Nephron (organoid): ENCODE data around the gene SEMA5A.

Experiments used
- H3K27ac Mint-ChIP-seq, 3 experiments: 2 replicates each; pipeline ENCODE4 v1.8.0; 2020; ENCODE audit warnings: mixed read lengths in 3 of 3, mild to moderate bottlenecking in 2 of 3, moderate library complexity in 1 of 3
- H3K27me3 Mint-ChIP-seq: 2 replicates; pipeline ENCODE4 v1.8.0; 2021; ENCODE audit warnings: low read depth, mild to moderate bottlenecking, moderate library complexity, mixed read lengths
- H3K36me3 Mint-ChIP-seq: 2 replicates; pipeline ENCODE4 v1.8.0; 2020; ENCODE audit warnings: low read depth, mixed read lengths
- H3K4me1 Mint-ChIP-seq: 2 replicates; pipeline ENCODE4 v1.8.0; 2020; ENCODE audit warnings: mixed read lengths
- H3K4me3 Mint-ChIP-seq, 3 experiments: 2 replicates each; pipeline ENCODE4 v1.8.0; 2020; ENCODE audit warnings: mild to moderate bottlenecking in 3 of 3, mixed read lengths in 3 of 3, moderate library complexity in 2 of 3
- H3K9me3 Mint-ChIP-seq: 2 replicates; pipeline ENCODE4 v1.8.0; 2020; ENCODE audit warnings: mixed read lengths
- CTCF ChIP-seq, 3 experiments: fragments of 200-600 bp; sonication (generic); IDR thresholded peaks; one replicate each; pipeline ENCODE4 v1.5.0; 2021; ENCODE audit warnings: antibody characterized with exemption in 3 of 3; ENCODE audit not compliant: unreplicated experiment in 3 of 3

The SEMA5A gene

GRCh38 chr5:9363449-9363848 lies 182.4 kb downstream of the SEMA5A start:
- no peaks in the 10 kb centered on the region for H3K9me3 Mint-ChIP-seq
- no peak overlapping the region for H3K4me3 Mint-ChIP-seq
- TF ChIP-seq CTCF (IDR thresholded peaks at IDR 0.05; ENCODE audit: unreplicated experiment in 3 of 3) = no peak
- H3K27me3 Mint-ChIP-seq = no peaks in the 10 kb centered on the region
- peaks cover 20% of the 10 kb centered on the region for H3K4me1 Mint-ChIP-seq
- peak overlapping the region; percentile 62 to 93 (median 84) for H3K27ac Mint-ChIP-seq
- no peaks in the 10 kb centered on the region for H3K36me3 Mint-ChIP-seq

GRCh38 chr5:9363026-9363425 lies 182.8 kb downstream of the SEMA5A start:
- Mint-ChIP-seq H3K4me3 (no peak overlapping the region), H3K4me1 (peaks cover 20% of the 10 kb centered on the region), H3K9me3 (no peaks in the 10 kb centered on the region), H3K27me3 (no peaks in the 10 kb centered on the region), H3K27ac (peak overlapping the region; percentile 62 to 93 (median 84)), H3K36me3 (peaks cover 4% of the 10 kb centered on the region)
- TF ChIP-seq CTCF (IDR thresholded peaks at IDR 0.05; ENCODE audit: unreplicated experiment in 3 of 3) = no peak

GRCh38 chr5:9362600-9362999 lies 183.3 kb downstream of the SEMA5A start:
- no peak overlapping the region for H3K4me3 Mint-ChIP-seq
- peak overlapping the region; percentile 62 to 93 (median 84) for H3K27ac Mint-ChIP-seq
- H3K36me3 Mint-ChIP-seq = peaks cover 4% of the 10 kb centered on the region
- H3K9me3 Mint-ChIP-seq = no peaks in the 10 kb centered on the region
- no peaks in the 10 kb centered on the region for H3K27me3 Mint-ChIP-seq
- no peak for TF ChIP-seq CTCF (IDR thresholded peaks at IDR 0.05; ENCODE audit: unreplicated experiment in 3 of 3)
- peaks cover 20% of the 10 kb centered on the region for H3K4me1 Mint-ChIP-seq

GRCh38 chr5:9361835-9362234 lies 184.0 kb downstream of the SEMA5A start:
- peak; percentile 25 to 61 (median 50) for TF ChIP-seq CTCF (IDR thresholded peaks at IDR 0.05; ENCODE audit: unreplicated experiment in 3 of 3)
- H3K9me3 Mint-ChIP-seq = no peaks in the 10 kb centered on the region
- H3K27me3 Mint-ChIP-seq = no peaks in the 10 kb centered on the region
- no peak overlapping the region for H3K4me3 Mint-ChIP-seq
- H3K4me1 Mint-ChIP-seq = peaks cover 25% of the 10 kb centered on the region
- H3K27ac Mint-ChIP-seq = no peak overlapping the region
- H3K36me3 Mint-ChIP-seq = peaks cover 4% of the 10 kb centered on the region

- TF ChIP-seq CTCF (IDR thresholded peaks at IDR 0.05; ENCODE audit: unreplicated experiment in 3 of 3) = no peak
- no peak overlapping the region for H3K4me3 Mint-ChIP-seq
- H3K27ac Mint-ChIP-seq = no peak overlapping the region
- no peaks in the 10 kb centered on the region for H3K27me3 Mint-ChIP-seq
- no peaks in the 10 kb centered on the region for H3K9me3 Mint-ChIP-seq
- peaks cover 4% of the 10 kb centered on the region for H3K36me3 Mint-ChIP-seq
- peaks cover 34% of the 10 kb centered on the region for H3K4me1 Mint-ChIP-seq
Measured at GRCh38 chr5:9358961-9359685, 186.8 kb downstream of the SEMA5A start.

GRCh38 chr5:9356351-9356825 lies 189.5 kb downstream of the SEMA5A start:
- no peaks in the 10 kb centered on the region for H3K9me3 Mint-ChIP-seq
- no peaks in the 10 kb centered on the region for H3K27me3 Mint-ChIP-seq
- no peak for TF ChIP-seq CTCF (IDR thresholded peaks at IDR 0.05; ENCODE audit: unreplicated experiment in 3 of 3)
- H3K4me1 Mint-ChIP-seq = peaks cover 14% of the 10 kb centered on the region
- peak overlapping the region; percentile 8 to 57 (median 27) for H3K27ac Mint-ChIP-seq
- no peak overlapping the region for H3K4me3 Mint-ChIP-seq
- peaks cover 4% of the 10 kb centered on the region for H3K36me3 Mint-ChIP-seq
